OCI-LY3 (cell line): ENCODE measurements around the gene TTC16.

Source experiments
- H2AFZ ChIP-seq: fragments of 200-600, 300-600 bp; shearing (Covaris generic); 2 replicates; pipeline ENCODE4 v1.6.0; 2014; ENCODE audit warnings: antibody characterized with exemption, low read depth, low read length
- H3K27ac ChIP-seq: fragments of 200-600, 300-600 bp; sonication (generic); 2 replicates; pipeline ENCODE4 v1.5.1; 2014; ENCODE audit warnings: mild to moderate bottlenecking, low read length, moderate library complexity, mixed read lengths
- H3K27me3 ChIP-seq: fragments of 200-600, 300-600 bp; sonication (generic); 2 replicates; pipeline ENCODE4 v1.6.1; 2014; ENCODE audit warnings: low read depth, low read length, mixed read lengths
- H3K36me3 ChIP-seq: fragments of 200-600, 300-600 bp; sonication (generic); replicated peaks from 2 replicates; pipeline ENCODE3; 2014; ENCODE audit warnings: low read depth, low read length, mixed read lengths
- H3K4me1 ChIP-seq: fragments of 300-600, 200-600 bp; sonication (generic); 2 replicates; pipeline ENCODE4 v1.6.1; 2014; ENCODE audit warnings: low read length, mixed read lengths
- H3K4me2 ChIP-seq: fragments of 200-600, 300-600 bp; sonication (generic); 2 replicates; pipeline ENCODE4 v1.6.1; 2014; ENCODE audit warnings: low read length, mixed read lengths
- H3K4me3 ChIP-seq: fragments of 300-600, 200-600 bp; sonication (generic); 2 replicates; pipeline ENCODE4 v1.5.1; 2014; ENCODE audit warnings: antibody characterized with exemption, mild to moderate bottlenecking, low read length, moderate library complexity
- H3K79me2 ChIP-seq: fragments of 300-600, 200-600 bp; shearing (Covaris generic); 2 replicates; pipeline ENCODE4 v1.6.1; 2014; ENCODE audit warnings: mild to moderate bottlenecking, low read length, mixed read lengths
- H3K9ac ChIP-seq: fragments of 300-600, 200-600 bp; shearing (Covaris generic); 2 replicates; pipeline ENCODE4 v1.6.0; 2014; ENCODE audit warnings: mild to moderate bottlenecking, low read length, moderate library complexity
- H3K9me3 ChIP-seq: fragments of 200-600, 300-600 bp; shearing (Covaris generic); 2 replicates; pipeline ENCODE4 v1.6.1; 2014; ENCODE audit warnings: low read length, mixed read lengths; ENCODE audit not compliant: insufficient read depth
- H4K20me1 ChIP-seq: fragments of 200-600, 300-600 bp; sonication (generic); 2 replicates; pipeline ENCODE4 v1.6.1; 2016; ENCODE audit warnings: low read length, mixed read lengths; ENCODE audit not compliant: insufficient read depth
- CTCF ChIP-seq: fragments of 200-600, 300-600 bp; sonication (generic); IDR thresholded peaks from 2 replicates; pipeline ENCODE4 v1.5.1; 2014; ENCODE audit warnings: antibody characterized with exemption, low read length, low read depth
- EZH2phosphoT487 ChIP-seq: fragments of 200-600 bp; shearing (Covaris generic); IDR thresholded peaks from 2 replicates; pipeline ENCODE4 v1.6.1; 2018; ENCODE audit warnings: antibody characterized with exemption, mixed run types, low read depth

TTC16 gene

GRCh38 chr9:127739614-127740330 is 23.9 kb downstream of the TTC16 start:
- Histone ChIP-seq H3K27ac (no peak overlapping the region), H3K4me2 (no peak overlapping the region), H3K79me2 (no peaks in the 10 kb centered on the region), H2AFZ (no peak overlapping the region), H3K4me3 (no peak overlapping the region), H3K4me1 (peaks cover 5% of the 10 kb centered on the region), H4K20me1 (no peaks in the 10 kb centered on the region), H3K27me3 (no peaks in the 10 kb centered on the region), H3K9ac (no peak overlapping the region), H3K9me3 (no peaks in the 10 kb centered on the region), H3K36me3 (peaks cover 38% of the 10 kb centered on the region)
- TF ChIP-seq EZH2phosphoT487 (no peak), CTCF (no peak)

GRCh38 chr9:127741831-127742434 is 26.1 kb downstream of the TTC16 start:
- no peak overlapping the region for H2AFZ ChIP-seq
- H3K79me2 ChIP-seq = no peaks in the 10 kb centered on the region
- H3K36me3 ChIP-seq = peaks cover 45% of the 10 kb centered on the region
- H3K9me3 ChIP-seq = no peaks in the 10 kb centered on the region
- H3K4me3 ChIP-seq = no peak overlapping the region
- no peak for TF ChIP-seq CTCF
- TF ChIP-seq EZH2phosphoT487 = no peak
- no peaks in the 10 kb centered on the region for H3K4me1 ChIP-seq
- H4K20me1 ChIP-seq = no peaks in the 10 kb centered on the region
- H3K27ac ChIP-seq = no peak overlapping the region
- no peak overlapping the region for H3K9ac ChIP-seq
- no peaks in the 10 kb centered on the region for H3K27me3 ChIP-seq
- no peak overlapping the region for H3K4me2 ChIP-seq

GRCh38 chr9:127742435-127743088 is 26.7 kb downstream of the TTC16 start:
- Histone ChIP-seq H3K4me2 (no peak overlapping the region), H3K27ac (no peak overlapping the region), H3K79me2 (no peaks in the 10 kb centered on the region), H3K4me1 (no peaks in the 10 kb centered on the region), H3K9ac (no peak overlapping the region), H3K4me3 (no peak overlapping the region), H3K36me3 (peaks cover 45% of the 10 kb centered on the region), H4K20me1 (no peaks in the 10 kb centered on the region), H3K27me3 (no peaks in the 10 kb centered on the region), H3K9me3 (no peaks in the 10 kb centered on the region), H2AFZ (no peak overlapping the region)
- TF ChIP-seq EZH2phosphoT487 = no peak
- TF ChIP-seq CTCF = no peak

GRCh38 chr9:127744398-127745110 is 28.7 kb downstream of the TTC16 start:
- peaks cover 4% of the 10 kb centered on the region; the same call in 1 of the 2 replicates for H4K20me1 ChIP-seq
- no peak overlapping the region for H2AFZ ChIP-seq
- H3K27me3 ChIP-seq = no peaks in the 10 kb centered on the region
- H3K36me3 ChIP-seq = peaks cover 49% of the 10 kb centered on the region
- H3K79me2 ChIP-seq = no peaks in the 10 kb centered on the region
- no peak for TF ChIP-seq CTCF
- no peak for TF ChIP-seq EZH2phosphoT487
- no peaks in the 10 kb centered on the region for H3K9me3 ChIP-seq
- H3K4me1 ChIP-seq = no peaks in the 10 kb centered on the region
- H3K27ac ChIP-seq = no peak overlapping the region
- no peak overlapping the region for H3K9ac ChIP-seq
- no peak overlapping the region for H3K4me2 ChIP-seq
- H3K4me3 ChIP-seq = no peak overlapping the region
